SHP77 treated with DMSO at 0.1 percent for 48 hours (cell line): ENCODE results near the gene RASSF8.

Experiments used
- DNase-seq: peaks from one replicate; lab custom pipeline; 2025; lab: John Stamatoyannopoulos, UW

Gene RASSF8

GRCh38 chr12:26109343-26109881 is 150.9 kb downstream of the RASSF8 start:
- DNase-seq, result peak; percentile 27

GRCh38 chr12:26112232-26112631 is 153.8 kb downstream of the RASSF8 start:
- no peak for DNase-seq

- no peak for DNase-seq
These were observed 154.2 kb downstream of the RASSF8 start for GRCh38 chr12:26112703-26113147.

GRCh38 chr12:26113181-26113654 is 154.7 kb downstream of the RASSF8 start:
- DNase-seq, result peak; percentile 51

- DNase-seq, result peak; percentile 58
These were observed 155.6 kb downstream of the RASSF8 start for GRCh38 chr12:26113853-26114719.

GRCh38 chr12:26114720-26115401 is 156.4 kb downstream of the RASSF8 start:
- no peak for DNase-seq

- no peak for DNase-seq
These were observed 158.6 kb downstream of the RASSF8 start for GRCh38 chr12:26116829-26117715.

GRCh38 chr12:26118308-26118707 is 159.8 kb downstream of the RASSF8 start:
- no peak for DNase-seq

- DNase-seq, result peak; percentile 51
These were observed 161.0 kb downstream of the RASSF8 start for GRCh38 chr12:26119391-26119989.

- DNase-seq, result no peak
These were observed 162.2 kb downstream of the RASSF8 start for GRCh38 chr12:26120561-26121274.

GRCh38 chr12:26121323-26122060 is 163.0 kb downstream of the RASSF8 start:
- DNase-seq, result no peak

GRCh38 chr12:26122061-26122680 is 163.7 kb downstream of the RASSF8 start:
- DNase-seq, result no peak

- DNase-seq, result no peak
These were observed 164.4 kb downstream of the RASSF8 start for GRCh38 chr12:26122681-26123481.

- no peak for DNase-seq
These were observed 165.0 kb downstream of the RASSF8 start for GRCh38 chr12:26123482-26123980.

GRCh38 chr12:26124446-26125399 is 166.2 kb downstream of the RASSF8 start, which contains the start of gene BHLHE41:
BHLHE41 (minus strand) TSS chr12:26125037; CDS start chr12:26124779, 258 bp downstream.
- DNase-seq, result no peak

GRCh38 chr12:26125400-26126339 is 167.2 kb downstream of the RASSF8 start:
- DNase-seq, result peak; percentile 71
